ENCODE data around the gene PPL.

The PPL gene

GRCh38 chr16:4938683-4939030 lies 1.7 kb upstream of the PPL start:
- no peak overlapping the region for H3K4me3 ChIP-seq (ENCODE audit: control insufficient read depth, low read depth, low read length)
- no peak for TF ChIP-seq CTCF (conservative IDR thresholded peaks at IDR 0.05; ENCODE audit: control insufficient read depth, insufficient read depth, low read depth, low read length)
- peak; percentile 77 for DNase-seq (ENCODE audit: low read depth)

- DNase-seq (ENCODE audit: low read depth), result no peak
- no peak overlapping the region for H3K4me3 ChIP-seq (ENCODE audit: control insufficient read depth, low read depth, low read length)
- TF ChIP-seq CTCF (conservative IDR thresholded peaks at IDR 0.05; ENCODE audit: control insufficient read depth, insufficient read depth, low read depth, low read length), result no peak
Measured at GRCh38 chr16:4937782-4938682, 1.1 kb upstream of the PPL start.

GRCh38 chr16:4936181-4936990 lies 562 bp downstream of the PPL start:
- no peak for DNase-seq (ENCODE audit: low read depth)
- peak overlapping the region; percentile 45 for H3K4me3 ChIP-seq (ENCODE audit: control insufficient read depth, low read depth, low read length)
- no peak for TF ChIP-seq CTCF (conservative IDR thresholded peaks at IDR 0.05; ENCODE audit: control insufficient read depth, insufficient read depth, low read depth, low read length)

- no peak for TF ChIP-seq CTCF (conservative IDR thresholded peaks at IDR 0.05; ENCODE audit: control insufficient read depth, insufficient read depth, low read depth, low read length)
- H3K4me3 ChIP-seq (ENCODE audit: control insufficient read depth, low read depth, low read length), result peak overlapping the region; percentile 45
- DNase-seq (ENCODE audit: low read depth), result peak; percentile 90
Measured at GRCh38 chr16:4935241-4935855, 1.6 kb downstream of the PPL start.

- no peak for DNase-seq (ENCODE audit: low read depth)
- H3K4me3 ChIP-seq (ENCODE audit: control insufficient read depth, low read depth, low read length), result no peak overlapping the region
- TF ChIP-seq CTCF (conservative IDR thresholded peaks at IDR 0.05; ENCODE audit: control insufficient read depth, insufficient read depth, low read depth, low read length), result no peak
Measured at GRCh38 chr16:4934591-4934990, 2.4 kb downstream of the PPL start.

- TF ChIP-seq CTCF (conservative IDR thresholded peaks at IDR 0.05; ENCODE audit: control insufficient read depth, insufficient read depth, low read depth, low read length), result no peak
- H3K4me3 ChIP-seq (ENCODE audit: control insufficient read depth, low read depth, low read length), result no peak overlapping the region
- DNase-seq (ENCODE audit: low read depth), result no peak
Measured at GRCh38 chr16:4933871-4934395, 3.0 kb downstream of the PPL start.

Data from fibroblast of mammary gland (primary cell).